Measurements from ENCODE around the gene ARID1B.

- TF ChIP-seq CTCF (IDR thresholded peaks at IDR 0.05 in 2 of 3, conservative IDR thresholded peaks at IDR 0.05 in 1 of 3; ENCODE audit: borderline replicate concordance in 1 of 3, insufficient read depth in 1 of 3, low read depth in 2 of 3, low read length in 2 of 3) (no peak), ZNF274 (IDR thresholded peaks at IDR 0.05; ENCODE audit: low read depth, low read length) (no peak), SIN3A (IDR thresholded peaks at IDR 0.05; ENCODE audit: low read depth) (no peak), POLR2AphosphoS5 (IDR thresholded peaks at IDR 0.05; ENCODE audit: low read depth, low read length) (no peak), EZH2 (IDR thresholded peaks at IDR 0.05) (no peak), YY1 (IDR thresholded peaks at IDR 0.05; ENCODE audit: extremely low read depth, insufficient replicate concordance, low read depth, low read length) (no peak), MAX (IDR thresholded peaks at IDR 0.05) (no peak)
Measured at GRCh38 chr6:156776470-156776839, 723 bp upstream of the ARID1B start.
